Right hindlimb (tissue), 1 donor: ENCODE data around the gene MAGI3.
"Not testable (repeated sequence)": the region's sequence is repeated elsewhere in the genome, so short reads cannot be mapped to it uniquely, and the experiment has no call there.

Experiments used
- DNase-seq: peaks from one replicate; pipeline ENCODE4 v3.0.0-alpha.2; 2018

Gene MAGI3

GRCh38 chr1:113452921-113453770 is 62.8 kb downstream of the MAGI3 start:
- no peak for DNase-seq

GRCh38 chr1:113453771-113454083 is 63.4 kb downstream of the MAGI3 start:
- no peak for DNase-seq

GRCh38 chr1:113455374-113455773 is 65.1 kb downstream of the MAGI3 start:
- no peak for DNase-seq

- DNase-seq = no peak
Measured at GRCh38 chr1:113456967-113457366, 66.7 kb downstream of the MAGI3 start.

- DNase-seq = no peak
Measured at GRCh38 chr1:113459279-113459678, 69.0 kb downstream of the MAGI3 start.

- DNase-seq = no peak
Measured at GRCh38 chr1:113467991-113468390, 77.7 kb downstream of the MAGI3 start.

- DNase-seq = not testable (repeated sequence)
Measured at GRCh38 chr1:113478427-113479195, 88.3 kb downstream of the MAGI3 start.

- no peak for DNase-seq
Measured at GRCh38 chr1:113479713-113480676, 89.7 kb downstream of the MAGI3 start.

GRCh38 chr1:113485131-113485530 is 94.8 kb downstream of the MAGI3 start:
- DNase-seq = not testable (repeated sequence)

- no peak for DNase-seq
Measured at GRCh38 chr1:113488576-113489177, 98.4 kb downstream of the MAGI3 start.

- no peak for DNase-seq
Measured at GRCh38 chr1:113490384-113490783, 100.1 kb downstream of the MAGI3 start.

- no peak for DNase-seq
Measured at GRCh38 chr1:113493533-113493932, 103.2 kb downstream of the MAGI3 start.

- DNase-seq = no peak
Measured at GRCh38 chr1:113505357-113505756, 115.0 kb downstream of the MAGI3 start.

GRCh38 chr1:113507552-113508214 is 117.4 kb downstream of the MAGI3 start:
- no peak for DNase-seq

- no peak for DNase-seq
Measured at GRCh38 chr1:113508364-113509164, 118.2 kb downstream of the MAGI3 start.

GRCh38 chr1:113509766-113510165 is 119.5 kb downstream of the MAGI3 start:
- DNase-seq = not testable (repeated sequence)

- DNase-seq = no peak
Measured at GRCh38 chr1:113511269-113511668, 121.0 kb downstream of the MAGI3 start.

- DNase-seq = no peak
Measured at GRCh38 chr1:113515498-113515897, 125.2 kb downstream of the MAGI3 start.

GRCh38 chr1:113517346-113517745 is 127.0 kb downstream of the MAGI3 start:
- DNase-seq = no peak

- no peak for DNase-seq
Measured at GRCh38 chr1:113517983-113518382, 127.7 kb downstream of the MAGI3 start.

- no peak for DNase-seq
Measured at GRCh38 chr1:113519556-113519955, 129.2 kb downstream of the MAGI3 start.
